Measurements from ENCODE around the gene INAFM1.
"Not testable (repeated sequence)": the region's sequence is repeated elsewhere in the genome, so short reads cannot be mapped to it uniquely, and the experiment has no call there.

The INAFM1 gene

DNA sequence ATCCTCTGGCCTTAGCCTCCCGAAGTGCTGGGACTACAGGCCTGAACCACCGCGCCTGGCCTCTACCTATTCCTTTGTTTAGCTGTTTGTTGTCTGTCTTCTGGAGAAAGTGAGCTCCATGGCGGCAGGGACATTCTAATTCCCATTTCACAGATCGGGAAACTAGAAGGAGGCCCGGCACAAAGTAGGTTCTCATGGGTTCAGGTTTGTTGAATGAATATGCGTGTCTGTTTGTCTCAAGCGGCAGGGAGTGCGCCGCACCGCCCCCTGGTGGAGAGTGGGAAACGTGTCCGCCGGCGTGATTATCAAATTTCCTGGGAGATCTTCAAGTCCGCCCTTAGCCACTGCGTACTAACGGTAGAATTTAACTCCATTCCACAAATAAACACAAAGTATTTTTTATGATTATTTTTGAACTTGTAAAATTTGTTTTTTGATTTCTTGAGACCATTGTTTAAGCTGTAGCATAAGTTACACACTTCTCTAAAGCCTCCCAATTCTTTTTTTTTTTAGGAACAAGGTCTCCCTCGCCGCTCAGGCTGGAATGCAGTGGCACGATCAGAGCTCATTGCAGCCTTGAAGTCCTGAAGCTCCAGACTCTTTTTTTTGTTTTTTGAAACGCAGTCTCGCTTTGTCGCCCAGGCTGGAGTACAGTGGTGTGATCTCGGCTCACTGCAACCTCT is 27.2 kb upstream of the INAFM1 start:
- no peaks in the 10 kb centered on the region for H3K36me3 ChIP-seq
- peak; percentile 70 for TF ChIP-seq CTCF (IDR thresholded peaks at IDR 0.05; ENCODE audit: low read depth, low read length)
- no peak overlapping the region for H3K4me3 ChIP-seq (ENCODE audit: low read depth, low read length)
- no peaks in the 10 kb centered on the region for H3K9me3 ChIP-seq (ENCODE audit: severe bottlenecking)
- peak; percentile 72 for DNase-seq
- H3K27ac ChIP-seq: no peak overlapping the region
- H3K27me3 ChIP-seq (ENCODE audit: insufficient read depth, low read depth, severe bottlenecking): no peaks in the 10 kb centered on the region

GRCh38 chr19:47253016-47253415 is 21.7 kb upstream of the INAFM1 start:
- not testable (repeated sequence) for H3K9me3 ChIP-seq (ENCODE audit: severe bottlenecking); H3K36me3 ChIP-seq; DNase-seq; H3K27ac ChIP-seq; H3K27me3 ChIP-seq (ENCODE audit: insufficient read depth, low read depth, severe bottlenecking); H3K4me3 ChIP-seq (ENCODE audit: low read depth, low read length)

- Histone ChIP-seq H3K27ac (no peak overlapping the region), H3K9me3 (ENCODE audit: severe bottlenecking) (no peaks in the 10 kb centered on the region), H3K4me3 (ENCODE audit: low read depth, low read length) (no peak overlapping the region), H3K27me3 (ENCODE audit: insufficient read depth, low read depth, severe bottlenecking) (no peaks in the 10 kb centered on the region), H3K36me3 (peaks cover 2% of the 10 kb centered on the region)
- TF ChIP-seq CTCF (IDR thresholded peaks at IDR 0.05; ENCODE audit: low read depth, low read length): no peak
- DNase-seq: no peak
Observed at GRCh38 chr19:47253467-47253881, 21.2 kb upstream of the INAFM1 start.

DNA sequence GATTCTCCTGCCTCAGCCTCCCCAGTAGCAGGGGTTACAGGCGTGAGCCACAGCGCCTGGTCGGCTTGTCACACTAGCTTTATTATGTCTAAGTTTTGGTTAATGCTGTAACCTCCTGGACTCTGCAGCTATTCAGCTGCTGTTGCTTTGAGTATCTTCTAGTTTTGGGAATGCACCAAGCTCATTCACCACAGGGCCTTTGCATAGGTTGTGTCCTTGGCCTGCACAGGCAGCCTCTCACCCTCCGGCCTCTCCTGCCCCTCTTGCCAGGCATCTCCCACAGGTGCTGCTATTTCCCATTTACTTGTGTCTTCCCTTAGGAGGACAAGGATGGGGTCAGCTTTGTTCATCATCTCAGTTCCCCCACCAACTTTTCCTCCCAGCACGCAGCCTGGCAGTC is 20.7 kb upstream of the INAFM1 start:
- peaks cover 7% of the 10 kb centered on the region for H3K36me3 ChIP-seq
- no peaks in the 10 kb centered on the region for H3K9me3 ChIP-seq (ENCODE audit: severe bottlenecking)
- no peak overlapping the region for H3K27ac ChIP-seq
- DNase-seq: no peak
- no peak overlapping the region for H3K4me3 ChIP-seq (ENCODE audit: low read depth, low read length)
- H3K27me3 ChIP-seq (ENCODE audit: insufficient read depth, low read depth, severe bottlenecking): no peaks in the 10 kb centered on the region
- no peak for TF ChIP-seq CTCF (IDR thresholded peaks at IDR 0.05; ENCODE audit: low read depth, low read length)

GRCh38 chr19:47255879-47256692 is 18.6 kb upstream of the INAFM1 start, which contains the start of gene CCDC9:
CCDC9 (plus strand) TSS chr19:47256525; CDS start chr19:47258401, 1,876 bp downstream.
- peak; percentile 96 for DNase-seq
- H3K9me3 ChIP-seq (ENCODE audit: severe bottlenecking): no peaks in the 10 kb centered on the region
- H3K36me3 ChIP-seq: peaks cover 28% of the 10 kb centered on the region
- H3K4me3 ChIP-seq (ENCODE audit: low read depth, low read length): peak within 1 kb of the TSS; percentile 73
- no peaks in the 10 kb centered on the region for H3K27me3 ChIP-seq (ENCODE audit: insufficient read depth, low read depth, severe bottlenecking)
- no peak for TF ChIP-seq CTCF (IDR thresholded peaks at IDR 0.05; ENCODE audit: low read depth, low read length)
- H3K27ac ChIP-seq: peak within 1 kb of the TSS; percentile 92

GRCh38 chr19:47256693-47257410 is 17.8 kb upstream of the INAFM1 start:
- no peaks in the 10 kb centered on the region for H3K27me3 ChIP-seq (ENCODE audit: insufficient read depth, low read depth, severe bottlenecking)
- TF ChIP-seq CTCF (IDR thresholded peaks at IDR 0.05; ENCODE audit: low read depth, low read length): no peak
- no peaks in the 10 kb centered on the region for H3K9me3 ChIP-seq (ENCODE audit: severe bottlenecking)
- peak; percentile 100 for DNase-seq
- peak overlapping the region; percentile 71 for H3K4me3 ChIP-seq (ENCODE audit: low read depth, low read length)
- peak overlapping the region; percentile 85 for H3K27ac ChIP-seq
- H3K36me3 ChIP-seq: peaks cover 32% of the 10 kb centered on the region

All from WERI-Rb-1 (cell line).